Non-pigmented ciliary epithelial cell (primary cell): ENCODE measurements around the gene GRIK4.

ENCODE experiments used
- DNase-seq: peaks from one replicate; pipeline ENCODE4 v3.0.0-alpha.2; 2010; ENCODE audit warnings: low read depth

Gene GRIK4

DNA sequence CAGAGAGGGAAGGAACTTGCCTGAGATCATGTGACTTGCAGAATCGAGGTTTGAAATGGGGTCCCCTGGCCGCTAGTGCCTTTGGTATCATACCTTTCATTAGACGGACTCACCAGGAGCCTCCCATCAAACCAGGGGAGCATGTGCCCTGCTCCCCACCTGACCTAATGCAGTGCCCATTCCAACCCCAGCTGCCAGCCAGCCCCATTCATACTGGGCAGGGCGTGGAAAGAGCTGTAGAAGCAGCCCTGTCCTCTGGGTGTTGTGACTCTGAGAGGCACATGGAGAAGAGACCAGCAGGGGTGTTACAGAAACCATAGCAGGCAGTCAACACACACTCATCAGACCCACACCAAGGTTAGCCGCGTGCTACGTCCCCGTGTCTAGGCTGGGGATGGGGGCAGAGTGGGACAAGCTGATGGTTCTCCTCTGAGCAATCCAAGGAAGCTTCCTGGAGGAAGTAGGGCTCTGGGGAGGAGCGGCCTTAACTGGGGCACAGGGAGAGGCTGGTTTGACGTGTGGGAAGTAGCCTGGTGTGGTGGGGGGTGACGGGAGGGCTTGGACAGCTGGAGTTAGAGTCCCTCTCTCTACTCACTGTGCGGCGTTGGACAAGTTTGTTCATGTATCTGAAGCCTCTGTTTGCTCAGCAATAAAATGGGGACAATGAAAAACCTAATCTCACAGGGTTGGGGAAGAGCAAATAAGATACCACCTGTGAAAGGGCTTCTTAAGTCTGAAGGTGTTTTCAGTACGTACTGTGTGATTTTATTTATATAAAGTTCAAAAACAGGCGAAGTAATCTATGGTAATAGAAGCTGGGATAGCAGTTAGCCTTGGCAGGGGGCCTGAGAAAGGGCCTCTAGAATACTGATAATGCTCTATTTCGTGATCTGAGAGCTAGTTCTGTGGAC, 14.0 kb downstream of the GRIK4 start:
- no peak for DNase-seq

DNA sequence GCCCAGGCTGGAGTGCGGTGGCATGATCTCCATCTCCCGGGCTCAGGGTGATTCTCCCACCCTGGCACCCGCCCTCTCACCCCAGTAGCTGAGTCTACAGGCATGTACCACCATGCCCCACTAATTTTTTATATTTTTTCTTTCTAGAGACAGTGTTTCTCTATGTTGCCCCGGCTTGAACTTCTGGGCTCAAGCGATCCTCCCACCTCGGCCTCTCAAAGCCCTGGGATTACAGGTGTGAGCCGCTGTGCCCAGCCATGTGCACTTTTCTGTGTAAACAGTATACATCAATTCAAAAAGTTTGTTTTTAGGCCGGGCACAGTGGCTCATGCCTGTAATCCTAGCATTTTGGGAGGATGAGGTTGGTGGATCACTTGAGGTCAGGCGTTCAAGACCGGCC, 14.7 kb downstream of the GRIK4 start:
- DNase-seq, result no peak

DNA sequence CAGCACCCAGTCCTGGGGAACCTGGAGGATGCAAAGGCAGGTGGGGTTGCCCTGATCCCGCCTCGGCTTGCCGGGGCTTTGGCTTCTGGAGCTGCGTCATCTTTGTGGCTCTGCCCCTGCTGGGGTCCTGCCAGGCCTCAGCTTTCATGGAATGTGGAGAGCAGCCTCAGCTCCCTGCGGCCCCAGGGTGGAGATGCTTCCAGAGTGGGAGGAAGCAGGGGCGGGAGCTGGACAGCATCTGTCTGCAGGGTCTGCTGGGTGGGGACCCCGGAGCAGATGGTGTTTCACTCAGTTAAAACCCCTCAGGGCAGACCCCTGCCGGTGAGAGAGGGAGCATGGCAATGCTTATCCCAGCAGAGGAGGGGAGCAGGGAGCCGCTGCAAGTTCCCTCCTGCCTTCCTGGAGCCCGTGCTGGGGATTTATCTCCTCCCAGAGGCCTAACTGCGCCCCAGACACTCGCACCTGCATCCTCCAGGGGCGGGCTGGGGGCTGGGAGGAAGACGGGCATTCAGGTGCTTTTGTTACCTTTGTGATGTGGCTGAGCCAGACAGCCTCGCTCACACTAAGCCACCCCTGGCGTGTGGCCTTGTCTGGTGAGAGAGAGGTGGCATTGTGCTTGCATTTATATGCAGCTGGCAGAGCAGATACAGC, 15.7 kb downstream of the GRIK4 start:
- no peak for DNase-seq

DNA sequence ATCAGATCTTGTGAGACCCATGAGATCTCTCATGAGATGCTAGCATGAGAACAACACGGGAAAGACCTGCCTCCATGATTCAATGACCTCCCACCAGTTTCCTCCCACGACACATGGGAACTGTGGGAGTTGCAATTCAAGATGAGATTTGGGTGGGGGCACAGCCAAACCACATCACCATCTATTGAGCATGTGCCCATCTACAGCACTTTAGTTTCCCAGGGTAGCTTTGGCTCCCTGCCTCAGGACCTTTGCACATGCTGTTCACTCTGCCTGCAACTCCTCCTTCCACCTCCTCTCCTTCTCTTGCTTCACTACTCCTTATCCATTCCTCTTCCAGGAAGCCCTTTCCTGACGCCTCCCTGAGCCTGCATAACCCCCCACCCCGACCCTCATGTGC, 17.2 kb downstream of the GRIK4 start:
- DNase-seq, result no peak

DNA sequence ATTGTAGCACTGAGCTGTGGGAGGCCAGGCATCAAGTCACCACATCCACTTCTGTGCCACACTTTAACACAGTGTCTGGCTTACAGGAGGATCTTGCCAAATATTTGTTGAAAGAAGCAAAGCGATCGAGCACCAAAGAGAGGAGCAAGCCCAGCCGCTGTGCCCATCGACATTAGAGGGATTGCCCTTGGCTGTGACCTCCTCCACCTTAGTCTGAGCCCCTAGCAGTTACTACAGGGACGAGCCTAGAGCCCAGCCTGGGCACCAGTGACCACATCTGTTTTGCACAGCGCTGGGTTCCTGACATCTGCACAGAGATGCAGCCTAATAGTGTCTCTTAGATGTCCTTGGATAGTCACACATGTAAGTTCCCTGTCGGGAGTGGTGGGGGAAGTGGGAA, 17.7 kb downstream of the GRIK4 start:
- DNase-seq, result no peak

DNA sequence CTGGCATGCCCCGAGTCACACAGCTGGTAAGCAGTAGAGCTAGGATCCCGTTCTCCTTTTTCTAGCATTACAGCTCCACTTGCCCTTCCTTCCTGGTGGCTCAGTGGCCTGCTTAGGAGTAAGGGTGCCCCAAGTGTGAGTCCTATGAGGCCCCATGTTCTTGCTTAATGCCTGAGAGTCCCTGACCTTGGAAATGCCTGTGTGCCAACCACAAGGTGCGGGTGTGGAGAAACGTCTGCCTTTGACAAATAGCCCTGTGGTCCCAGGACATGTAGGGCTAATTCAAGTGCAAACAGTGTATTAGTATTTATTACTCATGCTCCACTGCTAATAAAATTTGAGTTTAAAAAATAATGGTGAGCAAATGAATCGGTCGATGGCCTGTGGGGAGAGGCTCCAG, 18.4 kb downstream of the GRIK4 start:
- DNase-seq, result no peak

DNA sequence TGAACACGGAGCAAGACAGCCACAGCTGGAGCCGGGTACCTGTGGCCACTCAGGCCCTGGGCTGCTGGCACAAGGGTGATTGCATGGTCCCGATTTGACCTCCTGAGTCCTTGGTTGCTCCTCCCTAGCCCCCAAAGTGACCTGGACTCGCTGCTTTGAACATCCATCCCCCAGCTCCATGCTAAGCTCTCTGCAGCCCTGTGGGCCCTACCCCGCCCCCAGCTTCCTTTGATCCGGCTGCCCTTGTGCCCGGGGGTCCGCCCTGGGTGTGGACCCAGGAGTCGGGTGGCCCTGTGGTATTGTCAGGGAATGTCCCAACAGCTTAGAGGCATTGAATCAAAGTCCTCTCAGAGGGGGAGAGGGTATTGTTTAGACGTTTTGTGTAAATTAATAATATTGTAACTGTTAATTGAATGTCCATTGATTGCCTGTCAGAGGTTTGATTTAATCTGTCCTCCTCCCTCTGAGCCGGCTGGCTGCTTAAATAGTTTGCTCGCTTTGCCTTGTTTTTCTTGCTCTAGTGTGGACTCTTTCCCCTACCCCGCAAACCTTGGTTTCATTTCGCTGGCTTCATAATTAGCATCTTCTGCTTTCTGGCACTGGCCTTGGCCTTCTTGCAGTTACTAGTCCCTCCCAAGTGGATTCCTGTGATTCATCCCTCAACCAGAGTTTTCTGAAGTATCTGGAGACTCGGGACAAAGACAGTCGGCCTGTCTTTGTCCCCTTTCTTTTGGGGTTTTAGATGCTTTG, 20.7 kb downstream of the GRIK4 start:
- DNase-seq, result no peak

DNA sequence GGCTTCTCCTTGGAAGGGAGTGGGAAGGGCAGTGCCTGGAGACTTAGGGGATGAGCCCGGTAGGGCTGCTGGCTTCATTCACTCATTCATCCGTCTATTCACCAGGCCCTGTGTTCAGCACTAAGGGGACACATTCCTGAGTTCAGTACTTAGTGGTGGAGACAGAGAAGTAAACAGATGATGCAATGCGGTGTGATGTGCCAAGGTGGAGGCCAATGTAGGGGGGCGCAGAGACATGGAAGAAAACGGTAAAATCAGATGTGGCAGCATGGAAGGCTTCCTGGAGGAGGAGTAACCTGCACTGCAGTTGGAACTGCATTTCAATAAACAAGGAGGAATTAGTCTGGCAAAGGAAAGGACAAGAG, 21.3 kb downstream of the GRIK4 start:
- no peak for DNase-seq

DNA sequence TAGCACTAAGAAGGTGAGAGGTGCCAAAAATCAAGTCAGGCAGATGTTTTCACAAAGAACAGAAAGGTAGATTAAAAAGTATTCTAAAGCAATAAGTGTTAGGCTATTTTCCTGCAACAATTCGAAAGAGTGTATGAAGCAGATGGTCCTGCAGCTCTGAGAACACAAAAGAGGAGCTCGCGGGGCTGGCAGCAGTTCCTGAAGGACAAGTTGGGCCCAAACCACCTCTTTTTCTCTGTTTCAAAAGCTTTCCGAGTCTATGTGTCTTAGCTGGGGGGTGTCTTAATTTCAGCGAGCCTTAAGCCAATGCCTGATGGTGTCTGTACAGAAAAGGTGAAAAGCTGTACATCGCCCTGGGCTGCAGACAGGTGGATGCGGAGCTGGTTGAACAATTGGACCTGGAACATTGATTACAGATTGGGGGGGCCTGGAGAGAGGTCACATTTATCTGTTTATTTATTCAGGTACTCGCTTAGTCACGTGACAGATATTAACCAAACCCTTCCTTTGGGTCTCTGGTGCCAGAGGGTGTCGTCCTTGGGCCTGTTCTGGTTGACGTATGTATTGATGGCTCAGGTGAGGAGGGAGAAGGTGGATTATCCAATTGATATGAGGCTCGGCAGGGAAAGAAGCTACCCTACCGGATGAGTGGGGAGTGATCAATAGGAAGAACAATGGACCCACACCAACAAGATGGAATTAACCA, 24.7 kb downstream of the GRIK4 start:
- DNase-seq, result no peak

DNA sequence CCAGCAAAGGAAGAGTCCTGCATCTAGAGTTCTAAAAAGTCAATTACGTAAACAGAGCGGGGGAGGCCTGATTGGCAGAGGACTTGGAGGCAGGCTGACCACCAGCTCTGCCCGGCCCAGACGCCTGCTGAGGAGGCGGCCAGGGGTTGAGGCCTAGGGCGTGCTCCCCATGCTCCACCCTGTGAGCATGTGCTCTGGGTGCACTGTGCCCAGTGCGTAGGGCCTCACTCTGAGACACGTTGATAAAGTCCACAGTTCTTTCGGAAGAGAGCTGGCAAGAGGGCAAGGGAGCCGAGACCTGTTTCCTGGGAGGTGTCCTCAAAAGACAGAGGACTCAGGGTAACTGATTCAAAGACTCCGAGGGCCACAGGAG, 25.2 kb downstream of the GRIK4 start:
- no peak for DNase-seq

DNA sequence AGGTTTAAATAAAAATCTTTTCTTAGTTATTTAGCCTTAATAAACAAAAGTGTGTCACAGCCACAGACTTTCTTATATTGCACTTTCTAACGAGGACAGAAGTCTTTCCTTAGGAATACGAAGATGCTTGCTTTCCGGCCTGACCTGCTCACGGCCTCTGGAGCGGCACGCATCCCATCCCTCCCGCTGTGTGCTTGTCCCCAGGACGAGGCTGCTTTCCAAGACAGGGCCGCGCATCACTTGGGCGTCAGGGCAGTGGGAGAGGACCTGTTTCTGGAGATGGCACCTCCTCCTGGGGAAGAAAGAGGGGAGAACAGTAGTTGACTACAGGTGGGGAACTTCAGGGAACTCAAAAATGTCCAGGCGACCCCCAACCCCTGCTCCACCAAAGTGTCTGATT, 26.4 kb downstream of the GRIK4 start:
- DNase-seq, result no peak

DNA sequence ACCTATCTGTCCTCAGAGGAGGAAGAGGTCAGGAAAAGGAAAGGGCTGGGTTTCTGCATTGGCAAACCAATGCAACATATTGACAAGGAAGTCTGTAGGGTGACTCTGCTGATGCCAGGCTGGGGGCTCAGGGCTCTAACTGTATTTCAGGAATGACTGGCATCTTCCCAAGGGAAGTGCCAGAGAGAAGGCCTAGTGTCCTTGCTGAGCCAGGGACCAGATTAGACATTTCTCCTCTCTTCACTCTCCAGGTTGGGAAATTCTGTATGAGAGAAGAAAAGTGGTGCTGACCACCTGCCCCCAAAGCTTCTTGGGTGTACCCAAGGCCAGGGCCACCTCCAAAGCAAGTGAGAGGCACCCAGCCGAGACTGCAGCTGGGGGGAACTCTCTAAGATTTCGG, 27.2 kb downstream of the GRIK4 start:
- DNase-seq, result no peak

DNA sequence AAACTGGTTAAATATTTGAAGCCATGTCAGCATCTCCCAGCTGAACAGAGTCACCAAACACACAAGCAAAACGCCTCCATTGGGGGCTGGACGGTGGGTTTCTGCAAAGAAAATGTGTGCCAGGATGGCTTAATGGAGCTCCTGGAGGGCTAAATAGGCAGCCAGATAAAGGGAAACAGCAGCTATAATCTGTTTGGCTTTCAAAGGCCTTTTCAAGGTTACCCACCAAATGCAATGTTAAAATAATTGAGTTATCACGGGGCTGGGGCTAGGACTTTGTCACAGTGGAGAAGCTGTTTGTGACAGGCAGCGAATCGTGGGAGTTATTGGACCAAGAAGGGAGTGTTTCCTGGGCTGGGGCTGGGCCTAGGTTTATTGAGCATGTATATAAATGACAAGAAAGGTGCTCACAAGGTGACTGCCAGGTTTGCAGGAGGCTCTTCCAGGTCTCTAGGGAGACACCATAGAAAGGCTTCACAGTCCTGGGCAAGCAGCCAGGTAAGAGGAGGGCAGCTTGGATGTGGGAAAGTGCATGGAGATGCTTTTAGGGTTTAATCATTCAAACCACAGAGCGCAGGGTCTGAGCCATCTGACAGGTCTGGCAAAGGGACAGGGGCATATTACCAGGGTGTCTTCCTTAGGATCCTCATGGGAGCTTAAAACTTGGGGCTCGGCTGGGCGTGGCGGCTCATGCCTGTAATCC, 28.3 kb downstream of the GRIK4 start:
- no peak for DNase-seq

DNA sequence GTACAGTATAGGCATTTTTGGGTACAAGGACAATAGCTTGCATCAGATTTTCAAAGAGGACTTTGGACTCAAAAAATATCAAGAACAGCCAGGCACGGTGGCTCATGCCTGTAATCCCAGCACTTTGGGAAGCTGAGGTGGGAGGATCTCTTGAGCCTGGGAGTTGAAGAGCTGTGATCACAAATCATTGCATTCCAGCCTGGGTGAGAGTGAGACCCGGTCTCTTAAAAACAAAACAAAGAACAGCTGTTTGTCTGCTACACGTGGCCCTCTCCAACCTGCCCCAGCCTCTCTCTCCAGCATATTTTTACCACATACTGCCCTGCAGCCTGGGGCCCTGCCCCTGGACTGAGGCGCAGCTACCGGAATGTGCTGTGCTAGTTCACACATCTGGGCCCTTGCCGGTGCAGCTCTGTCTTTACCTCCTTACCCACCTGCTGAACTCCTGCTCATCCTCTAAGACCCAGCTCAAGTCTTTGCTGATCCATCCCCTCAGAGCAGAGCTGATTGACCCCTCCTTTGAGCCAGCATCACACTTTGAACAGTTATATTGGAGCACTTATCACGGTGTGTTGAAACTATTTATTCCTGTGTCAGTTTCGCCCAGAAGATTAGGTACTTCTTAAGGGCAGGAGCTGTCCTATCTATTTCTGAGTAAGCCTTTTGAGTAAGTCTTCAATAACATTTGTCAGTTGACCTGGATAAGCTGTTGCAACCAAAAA, 29.4 kb downstream of the GRIK4 start:
- no peak for DNase-seq

DNA sequence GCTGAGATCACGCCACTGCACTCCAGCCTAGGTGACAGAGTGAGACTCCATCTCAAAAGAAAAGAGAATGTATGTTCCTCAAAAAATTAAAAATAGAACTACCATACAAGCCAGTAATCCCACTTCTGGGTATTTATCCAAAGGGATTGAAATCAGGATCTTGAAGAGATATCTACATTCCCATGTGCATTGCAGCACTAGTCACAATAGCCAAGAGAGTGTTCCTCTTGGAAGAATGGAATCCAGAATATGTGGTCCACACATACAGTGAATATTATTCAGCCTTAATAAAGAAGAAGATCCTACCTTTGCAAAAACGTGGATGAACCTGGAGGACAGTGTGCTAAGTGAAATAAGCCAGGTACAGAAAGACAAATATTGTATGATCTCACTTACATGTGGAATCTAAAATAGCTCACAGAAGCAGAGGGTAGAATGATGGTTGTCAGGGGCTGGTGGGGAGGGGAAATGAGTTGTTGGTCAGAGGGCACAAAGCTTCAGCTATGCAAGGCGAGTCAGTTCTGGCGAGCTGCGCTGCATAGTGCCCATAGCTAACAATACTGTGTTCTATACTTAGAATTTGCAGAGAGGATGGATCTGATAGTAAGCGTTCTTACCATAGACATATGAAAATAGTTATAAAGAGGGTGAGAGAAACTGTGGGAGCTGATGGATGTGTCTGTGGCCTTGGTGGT, 32.1 kb downstream of the GRIK4 start:
- no peak for DNase-seq

DNA sequence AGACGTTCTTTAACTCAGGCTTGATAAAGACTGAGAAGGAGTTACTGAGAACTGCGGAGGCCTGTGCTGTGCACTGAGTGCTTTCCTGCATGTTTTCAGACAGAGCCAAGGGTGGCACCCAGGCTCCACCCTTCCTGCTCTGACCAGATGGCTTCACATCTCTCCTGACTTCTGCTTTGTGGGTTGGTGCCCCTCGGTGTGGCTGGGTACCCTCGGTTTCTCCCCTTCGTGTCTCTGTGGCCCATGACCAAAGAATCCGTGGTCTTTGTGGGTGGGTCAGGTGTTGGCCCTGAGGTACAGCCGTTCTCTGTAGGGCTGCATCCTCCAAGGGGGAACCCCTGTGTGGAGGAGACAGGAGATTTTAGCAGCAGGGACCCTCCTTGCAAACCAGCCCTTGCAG, 34.3 kb downstream of the GRIK4 start:
- no peak for DNase-seq

DNA sequence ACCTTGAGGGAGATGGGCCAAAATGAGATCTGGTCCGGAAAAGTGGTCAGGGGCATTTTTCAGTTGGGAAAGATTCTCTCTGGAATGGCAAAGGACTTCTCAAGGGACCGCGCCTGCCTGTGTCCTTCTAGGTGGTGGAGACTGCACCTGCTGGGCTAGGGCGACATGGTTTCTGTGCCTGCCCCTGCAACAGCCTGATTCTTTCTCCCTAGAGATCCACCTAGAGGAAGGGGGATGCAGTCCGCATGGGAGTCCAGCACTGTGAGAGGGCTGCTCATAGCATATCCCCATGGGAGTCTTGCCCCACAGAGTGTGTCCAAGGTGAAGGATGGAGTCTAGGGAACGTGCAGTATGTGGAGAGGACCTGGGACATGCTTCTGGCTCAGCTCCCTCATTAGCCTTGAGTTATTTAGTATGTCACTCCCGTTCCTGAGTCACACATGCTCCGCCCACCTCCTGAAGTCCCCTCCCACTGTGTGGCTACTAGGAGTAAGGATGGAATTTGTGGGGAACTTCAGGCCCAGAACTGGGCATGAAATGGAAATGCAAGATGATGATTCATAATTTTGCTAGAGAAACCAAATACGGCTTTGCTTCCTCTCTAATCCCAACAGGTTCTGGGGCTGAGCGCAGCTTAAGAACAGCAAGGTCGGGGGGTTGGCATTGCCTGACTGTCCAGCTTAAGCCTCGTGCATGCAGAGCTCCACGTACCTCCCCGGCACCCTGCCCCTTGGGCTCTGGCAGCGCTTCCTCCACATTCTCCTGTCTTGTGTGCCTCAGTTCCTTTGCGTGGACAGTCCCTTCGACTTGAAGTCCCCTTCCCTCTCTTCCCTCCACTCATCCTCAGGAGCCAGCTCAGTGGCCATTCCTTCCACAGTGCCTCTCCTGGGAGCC, 35.0 kb downstream of the GRIK4 start:
- peak; percentile 92 for DNase-seq

DNA sequence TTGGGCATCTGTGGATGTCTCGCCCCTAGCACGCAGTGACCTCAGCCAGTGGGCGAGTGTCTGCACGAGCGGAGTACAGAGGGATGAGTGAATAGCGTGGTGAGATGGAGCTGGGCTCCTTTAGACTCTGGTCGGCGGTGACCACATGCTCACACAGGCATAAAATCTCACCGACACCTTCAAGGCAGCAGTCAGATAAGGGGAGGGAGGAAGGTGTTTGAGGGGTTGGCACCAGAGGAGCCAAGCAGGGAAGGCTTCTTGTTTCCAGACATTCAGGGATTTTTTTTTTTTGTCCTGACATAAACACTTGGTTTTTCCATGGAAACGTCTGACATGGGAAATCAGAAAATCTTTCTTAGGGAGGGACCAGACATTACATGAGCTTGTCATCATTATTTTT, 35.8 kb downstream of the GRIK4 start:
- no peak for DNase-seq
